ENCODE measurements around the gene ANKRD39.

ANKRD39 gene

GRCh38 chr2:96853321-96853720 lies 4.5 kb downstream of the ANKRD39 start:
- DNase-seq (ENCODE audit: low read depth, low spot score) = no peak

- no peak for DNase-seq (ENCODE audit: low read depth, low spot score)
Observed at GRCh38 chr2:96852667-96853066, 5.1 kb downstream of the ANKRD39 start.

- no peak for DNase-seq (ENCODE audit: low read depth, low spot score)
Observed at GRCh38 chr2:96848264-96848663, 9.6 kb downstream of the ANKRD39 start.

DNA sequence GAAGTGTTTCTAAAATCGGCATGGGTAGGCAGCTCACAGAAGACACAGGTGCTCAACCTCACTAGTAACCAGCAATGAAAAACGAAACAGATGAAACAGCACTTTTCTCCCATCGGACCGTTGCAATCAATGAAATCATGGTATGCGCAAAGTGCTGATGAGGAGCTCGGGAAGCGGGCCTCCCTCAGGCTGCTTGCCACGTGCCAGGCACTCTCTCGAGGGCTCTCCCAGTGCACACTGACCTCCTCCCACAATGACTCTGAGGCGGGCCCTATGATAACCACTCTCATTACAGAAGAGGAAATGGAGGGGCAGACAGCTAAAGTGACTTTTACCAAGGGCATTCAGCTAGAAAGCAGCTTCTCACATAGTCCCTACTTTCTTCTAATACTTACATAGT lies 10.2 kb downstream of the ANKRD39 start:
- DNase-seq (ENCODE audit: low read depth, low spot score) = no peak

- no peak for DNase-seq (ENCODE audit: low read depth, low spot score)
Observed at GRCh38 chr2:96846825-96847224, 11.0 kb downstream of the ANKRD39 start.

GRCh38 chr2:96844405-96844808 lies 13.4 kb downstream of the ANKRD39 start:
- no peak for DNase-seq (ENCODE audit: low read depth, low spot score)

DNA sequence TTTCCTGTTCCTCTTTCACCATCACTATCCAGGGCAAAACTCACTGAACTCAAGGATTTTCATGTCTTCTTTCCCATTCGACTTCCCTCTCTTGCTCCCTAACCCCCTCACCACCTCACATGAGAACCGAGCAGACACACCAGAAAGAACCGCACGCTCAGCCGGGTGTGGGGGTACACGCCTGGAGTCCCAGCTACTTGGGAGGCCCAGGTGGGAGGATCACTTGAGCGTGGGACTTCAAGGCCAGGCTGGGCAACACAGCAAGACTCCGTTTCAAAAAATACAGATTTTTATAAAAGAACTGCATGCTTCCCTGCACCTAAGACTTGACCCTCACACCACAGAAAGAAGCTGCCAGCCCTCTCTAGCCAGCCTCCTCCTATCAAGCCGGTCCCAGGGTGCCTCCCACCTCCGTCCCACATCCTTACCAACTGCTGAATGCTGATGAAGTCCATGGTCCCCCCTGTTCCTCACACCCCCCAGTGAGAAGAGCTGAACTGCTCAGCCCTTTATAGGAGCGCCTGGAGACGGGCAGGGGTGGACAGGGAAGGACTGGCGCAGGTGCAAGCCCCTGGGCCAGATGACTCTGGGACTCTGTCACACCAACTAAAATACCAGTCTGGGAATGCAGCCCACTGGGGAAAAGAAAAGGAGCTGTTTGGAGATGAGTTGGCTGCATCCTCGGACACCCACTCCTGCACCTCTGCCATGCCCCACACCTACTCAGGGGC lies 14.1 kb downstream of the ANKRD39 start, which contains the start of gene ANKRD23:
TSS of gene ANKRD23 (minus strand) at position 484 of the 731 bp plus-strand sequence. CDS start at position 455, 29 bp downstream.
- no peak for DNase-seq (ENCODE audit: low read depth, low spot score)

- DNase-seq (ENCODE audit: low read depth, low spot score) = no peak
Observed at GRCh38 chr2:96842600-96842999, 15.2 kb downstream of the ANKRD39 start.

GRCh38 chr2:96841701-96842495 lies 15.9 kb downstream of the ANKRD39 start:
- DNase-seq (ENCODE audit: low read depth, low spot score) = no peak

DNA sequence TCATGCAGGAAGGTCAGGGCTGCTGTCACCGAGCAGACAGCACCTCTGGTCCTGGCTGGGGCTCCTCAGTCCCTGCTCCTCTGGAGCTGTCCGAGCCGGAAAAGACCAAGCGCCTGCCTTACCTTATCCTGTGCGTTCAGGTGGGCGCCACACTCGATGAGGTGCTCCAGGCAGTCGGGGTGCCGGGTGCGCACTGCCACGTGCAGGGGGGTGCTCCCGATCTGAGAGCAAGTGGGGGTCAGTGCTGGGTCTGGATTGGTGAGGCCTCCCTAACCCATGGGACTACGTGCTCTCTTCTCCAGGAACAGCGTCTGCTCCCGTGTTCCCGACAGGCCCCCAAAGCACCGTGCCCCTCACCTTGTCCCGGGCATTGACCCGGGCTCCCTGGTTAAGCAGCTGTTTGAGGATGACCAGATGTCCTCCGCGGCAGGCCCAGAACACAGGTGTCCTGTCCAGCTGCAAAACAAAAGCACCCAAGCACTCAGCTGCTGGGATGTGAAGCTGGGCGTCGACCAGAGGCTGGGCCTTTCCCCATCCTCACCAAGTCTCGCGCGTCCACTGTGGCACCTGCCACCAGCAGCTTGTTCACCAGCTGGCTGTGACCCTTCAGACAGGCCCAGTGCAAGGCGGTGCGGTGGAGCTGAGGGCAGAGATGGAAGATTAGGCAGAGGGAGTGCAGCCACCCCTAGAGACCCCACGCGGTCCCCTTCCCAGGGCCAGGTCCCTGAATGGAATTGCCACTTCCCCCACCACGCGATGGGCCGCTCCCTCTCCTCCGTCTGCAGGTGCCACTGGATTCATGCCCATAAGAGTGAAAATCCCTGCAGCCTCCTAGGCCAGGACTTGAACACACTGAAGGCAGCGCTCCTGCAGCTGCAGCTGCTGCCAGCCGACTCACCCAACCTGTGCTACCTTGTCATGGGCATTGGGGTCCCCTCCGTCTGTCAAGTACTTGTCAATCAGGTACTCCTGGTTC lies 17.7 kb downstream of the ANKRD39 start:
- no peak for DNase-seq (ENCODE audit: low read depth, low spot score)

- no peak for DNase-seq (ENCODE audit: low read depth, low spot score)
Observed at GRCh38 chr2:96839293-96839874, 18.4 kb downstream of the ANKRD39 start.

- DNase-seq (ENCODE audit: low read depth, low spot score) = no peak
Observed at GRCh38 chr2:96838345-96839292, 19.2 kb downstream of the ANKRD39 start.

DNA sequence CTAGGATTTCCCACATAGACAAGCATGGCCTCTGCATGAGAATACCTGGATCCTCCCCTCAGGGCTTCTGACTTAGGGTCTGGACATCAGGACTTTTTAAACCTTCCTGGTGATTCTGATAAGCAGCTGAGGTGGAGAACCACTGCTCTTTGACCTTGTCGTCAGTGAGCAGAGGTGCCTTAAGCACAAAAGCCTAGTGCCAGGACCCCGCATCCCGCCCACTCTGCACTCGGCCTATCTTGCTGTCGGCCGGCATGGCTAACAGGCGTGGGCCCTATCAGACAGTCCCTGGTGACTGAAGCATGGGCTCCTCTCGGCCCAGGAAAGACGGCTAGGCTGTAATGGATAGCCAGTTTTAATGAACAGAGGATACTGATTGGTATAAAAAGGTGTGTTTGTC lies 20.2 kb downstream of the ANKRD39 start:
- DNase-seq (ENCODE audit: low read depth, low spot score) = no peak

DNA sequence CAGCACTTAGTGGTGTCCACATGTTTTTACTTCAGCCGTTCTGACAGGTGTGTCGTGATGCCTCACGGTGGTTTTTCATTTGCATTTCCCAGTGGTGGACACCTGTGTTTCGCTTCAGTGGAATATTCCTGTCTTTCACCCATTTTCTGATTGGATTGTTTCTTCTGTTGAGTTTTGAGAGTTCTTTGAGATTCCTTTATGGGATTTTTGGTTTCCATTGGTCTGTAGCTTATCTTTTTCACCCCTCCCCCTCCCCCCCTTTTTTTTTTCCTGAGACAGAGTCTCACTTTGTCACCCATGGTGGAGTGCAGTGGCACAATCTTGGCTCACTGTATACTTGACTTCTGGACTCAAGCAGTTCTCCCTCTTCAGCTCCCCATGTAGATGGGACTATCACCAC lies 22.0 kb downstream of the ANKRD39 start:
- no peak for DNase-seq (ENCODE audit: low read depth, low spot score)

DNA sequence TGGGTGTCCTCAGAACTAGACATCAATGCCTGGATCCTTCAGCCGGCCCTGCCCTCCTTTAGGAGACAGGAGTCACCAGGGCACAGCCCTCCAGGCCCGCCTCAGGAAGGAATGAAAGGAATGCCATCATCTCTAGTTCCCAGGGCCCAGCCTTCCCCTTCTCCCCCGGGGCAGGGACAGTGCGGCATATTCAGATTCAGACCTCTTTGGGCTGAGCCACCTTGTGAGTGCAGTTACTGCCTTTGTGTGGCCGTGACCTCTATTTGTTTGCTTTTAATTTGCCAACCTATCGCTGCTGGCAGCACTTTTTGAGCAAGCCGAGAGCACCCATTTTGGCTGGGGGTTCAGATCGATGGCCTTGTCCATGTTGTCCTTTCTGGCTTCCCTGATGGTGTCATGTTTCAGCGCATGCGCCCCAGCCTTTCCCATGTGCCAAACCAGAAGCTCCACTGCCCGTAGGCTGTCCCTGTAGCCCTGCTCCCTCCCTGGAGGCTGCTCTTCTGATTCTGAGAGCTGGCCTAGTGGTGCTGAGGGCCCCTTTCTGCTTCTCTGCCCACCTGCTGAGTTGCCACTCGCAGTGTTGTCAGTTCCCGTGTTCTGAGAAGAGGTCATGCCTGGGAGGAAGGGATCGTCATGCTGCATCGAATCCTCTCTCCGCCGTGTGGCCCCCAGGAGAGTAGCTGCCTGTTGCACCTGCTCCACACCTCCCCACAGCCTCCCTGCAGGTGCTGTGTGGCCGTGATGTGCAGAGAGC lies 24.9 kb downstream of the ANKRD39 start:
- peak; percentile 74 for DNase-seq (ENCODE audit: low read depth, low spot score)

DNA sequence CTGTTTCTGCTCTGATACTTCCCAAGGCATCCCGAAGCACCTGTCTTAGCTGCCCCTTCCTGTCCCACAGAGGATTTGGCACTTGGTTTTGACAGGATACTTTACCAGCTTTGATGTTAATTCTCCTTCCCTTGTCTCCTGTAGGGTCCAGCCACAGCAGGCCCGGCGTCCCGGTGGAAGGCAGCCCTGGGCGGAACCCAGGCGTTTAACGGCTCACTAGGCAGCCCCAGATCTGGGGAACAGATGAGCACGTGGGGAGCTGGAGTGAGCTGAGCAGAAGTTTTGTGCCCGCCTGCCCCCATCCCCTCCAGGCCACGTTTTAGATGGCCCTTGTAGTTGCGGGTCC lies 25.4 kb downstream of the ANKRD39 start:
- DNase-seq (ENCODE audit: low read depth, low spot score) = no peak

DNA sequence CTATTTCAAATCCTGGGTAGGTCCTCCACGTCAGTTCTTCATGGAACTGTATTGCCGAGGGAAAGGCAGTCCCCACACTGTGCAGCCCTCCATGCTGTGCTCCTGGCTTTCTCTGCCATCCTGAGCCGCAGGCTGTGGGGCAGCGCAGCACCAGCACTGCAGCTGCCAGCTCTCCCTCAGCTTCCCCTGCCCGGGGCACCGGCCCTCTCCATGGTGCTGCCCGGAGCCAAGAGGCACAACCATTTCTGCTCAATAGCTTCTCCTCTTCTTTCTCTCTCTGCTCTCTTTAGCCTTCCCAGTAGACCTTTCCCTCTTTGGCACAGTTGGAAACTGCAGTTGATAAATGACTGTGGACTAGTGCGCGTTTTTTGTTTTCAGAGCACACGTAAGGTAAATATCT lies 26.1 kb downstream of the ANKRD39 start:
- DNase-seq (ENCODE audit: low read depth, low spot score) = peak; percentile 59

GRCh38 chr2:96830044-96830562 lies 27.7 kb downstream of the ANKRD39 start:
- no peak for DNase-seq (ENCODE audit: low read depth, low spot score)

- DNase-seq (ENCODE audit: low read depth, low spot score) = no peak
Observed at GRCh38 chr2:96828874-96829273, 28.9 kb downstream of the ANKRD39 start.
